ENCODE results near the gene RAB3A.
"Not testable (repeated sequence)": the region's sequence is repeated elsewhere in the genome, so short reads cannot be mapped to it uniquely, and the experiment has no call there.

The RAB3A gene

DNA sequence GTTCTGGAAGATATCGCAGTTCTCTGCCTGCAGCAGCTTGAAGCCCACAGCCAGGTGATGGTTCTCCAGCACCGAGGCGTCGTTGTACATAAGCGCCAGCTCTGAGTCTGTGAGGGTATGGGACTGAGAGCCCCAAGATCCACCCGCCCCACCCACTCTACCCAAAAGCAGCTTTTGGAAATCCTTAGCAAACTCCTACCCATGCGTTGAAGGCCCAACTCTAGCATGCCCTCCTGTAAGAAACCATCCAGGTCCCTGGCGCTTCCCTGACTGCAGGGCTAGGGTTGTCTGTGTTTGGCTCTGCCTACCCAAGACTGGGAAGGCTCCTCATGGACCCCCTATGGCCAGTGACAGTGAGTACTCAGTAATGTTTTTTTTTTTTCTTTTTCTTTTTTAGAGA lies 12.9 kb upstream of the RAB3A start:
- CTCF ChIA-PET = no interaction called here
- H3K36me3 Mint-ChIP-seq = no peaks in the 10 kb centered on the region
- peaks cover 59% of the 10 kb centered on the region for H3K27me3 Mint-ChIP-seq
- no peak overlapping the region for H3K27ac Mint-ChIP-seq
- no peak overlapping the region for H3K4me3 Mint-ChIP-seq
- H3K4me1 Mint-ChIP-seq = peaks cover 2% of the 10 kb centered on the region
- no peak for DNase-seq
- H3K9me3 Mint-ChIP-seq = no peaks in the 10 kb centered on the region

DNA sequence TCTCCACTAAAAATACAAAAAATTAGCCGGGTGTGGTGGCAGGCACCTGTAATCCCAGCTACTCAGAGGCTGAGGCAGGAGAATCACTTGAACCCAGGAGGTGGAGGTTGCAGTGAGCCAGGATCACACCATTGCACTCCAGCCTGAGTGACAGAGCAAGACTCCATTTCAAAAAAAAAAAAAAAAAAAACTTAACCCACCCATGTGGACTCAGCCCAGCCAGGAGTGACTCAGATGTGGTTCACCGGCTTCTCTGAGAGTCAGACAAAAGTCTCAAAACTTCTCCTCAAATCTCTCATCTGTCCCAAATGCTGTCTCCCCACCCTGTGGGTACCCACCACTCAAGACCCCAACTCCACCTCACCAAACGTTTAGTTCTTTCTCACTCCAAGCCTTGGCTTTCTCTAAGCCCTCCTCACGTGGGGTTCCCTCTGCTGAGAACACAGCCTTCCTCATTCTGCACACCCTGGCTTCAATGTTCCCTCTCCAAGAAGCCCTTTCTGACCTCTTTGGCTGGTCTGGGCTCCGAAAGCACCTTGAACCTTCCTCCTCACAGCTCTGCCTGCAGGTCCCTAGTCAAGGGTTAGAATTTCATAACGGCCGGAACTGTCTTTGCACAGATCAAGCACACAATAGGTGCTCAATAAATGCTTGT lies 11.1 kb upstream of the RAB3A start:
- no peak for DNase-seq
- Mint-ChIP-seq H3K27me3 (peaks cover 59% of the 10 kb centered on the region), H3K9me3 (no peaks in the 10 kb centered on the region), H3K27ac (no peak overlapping the region), H3K4me1 (no peaks in the 10 kb centered on the region), H3K4me3 (no peak overlapping the region), H3K36me3 (no peaks in the 10 kb centered on the region)
- CTCF ChIA-PET = no interaction called here

- Mint-ChIP-seq H3K36me3 (no peaks in the 10 kb centered on the region), H3K4me1 (no peaks in the 10 kb centered on the region), H3K9me3 (no peaks in the 10 kb centered on the region), H3K27ac (no peak overlapping the region), H3K4me3 (no peak overlapping the region), H3K27me3 (peaks cover 60% of the 10 kb centered on the region)
- CTCF ChIA-PET = interaction anchor here (0.6 to 1.0 kb wide), 3 partner anchors 36 to 43 kb away, joined by 3 to 4 read pairs (median 3); a partner anchor contains a TSS
- DNase-seq = no peak
These were observed 7.8 kb upstream of the RAB3A start for GRCh38 chr19:18211683-18212082.

GRCh38 chr19:18209912-18210311 lies 6.1 kb upstream of the RAB3A start:
- H3K4me3 Mint-ChIP-seq, H3K9me3 Mint-ChIP-seq, H3K4me1 Mint-ChIP-seq, H3K36me3 Mint-ChIP-seq, H3K27ac Mint-ChIP-seq, DNase-seq: not testable (repeated sequence)
- H3K27me3 Mint-ChIP-seq = peaks cover 62% of the 10 kb centered on the region
- CTCF ChIA-PET = interaction anchor here (1.2 to 8.6 kb wide), 4 partner anchors 14 to 119 kb away, joined by 3 to 134 read pairs (median 7); a partner anchor contains a TSS

DNA sequence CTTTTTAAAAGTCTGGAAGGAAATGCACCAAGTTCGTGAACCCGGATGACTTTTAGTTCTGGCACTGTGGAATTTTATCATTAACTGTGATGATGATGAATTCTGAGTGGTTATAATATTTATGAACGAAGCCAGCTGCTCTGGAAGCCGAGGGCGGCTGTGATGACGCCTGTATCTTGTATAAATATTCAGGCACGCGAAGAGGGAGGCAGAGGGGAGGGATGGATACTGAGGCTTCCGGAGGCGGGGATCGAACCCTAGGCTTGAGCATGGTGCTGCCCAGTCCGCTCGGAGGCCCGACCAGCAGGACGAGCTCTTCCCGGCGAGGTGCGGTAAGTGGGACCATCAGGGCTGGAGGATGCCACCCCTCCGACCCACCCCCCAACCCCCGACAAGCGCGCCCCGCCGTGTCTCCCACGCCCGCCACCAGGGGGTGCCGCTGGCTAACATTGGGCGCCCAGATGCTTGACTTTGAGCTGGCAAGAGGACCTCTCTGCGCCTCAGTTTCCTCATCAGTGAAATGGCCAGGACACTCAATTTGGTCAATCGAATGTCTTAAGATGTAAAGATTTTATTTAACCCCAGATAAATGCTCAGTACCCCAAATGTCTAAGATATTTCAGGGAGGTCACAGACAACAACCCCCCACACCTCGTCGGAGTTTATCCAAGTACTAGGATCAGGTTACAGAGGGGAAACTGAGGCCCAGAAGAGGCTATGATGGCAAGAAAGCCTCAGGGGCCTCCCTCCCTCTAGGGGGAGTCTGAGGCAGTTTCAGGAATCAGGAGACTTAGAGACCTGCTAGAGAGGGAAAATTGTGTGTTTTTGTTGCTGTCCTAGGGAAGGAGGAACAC lies 4.5 kb upstream of the RAB3A start:
- no peaks in the 10 kb centered on the region for H3K36me3 Mint-ChIP-seq
- no peak overlapping the region for H3K27ac Mint-ChIP-seq
- DNase-seq = peak; percentile 67
- H3K27me3 Mint-ChIP-seq = peaks cover 54% of the 10 kb centered on the region
- CTCF ChIA-PET = interaction anchor here (0.6 to 8.6 kb wide), 8 partner anchors 16 to 202 kb away, joined by 3 to 134 read pairs (median 4); partner anchors contain the start of gene MPV17L2
- no peak overlapping the region for H3K4me3 Mint-ChIP-seq
- H3K9me3 Mint-ChIP-seq = no peaks in the 10 kb centered on the region
- peaks cover 10% of the 10 kb centered on the region for H3K4me1 Mint-ChIP-seq

DNA sequence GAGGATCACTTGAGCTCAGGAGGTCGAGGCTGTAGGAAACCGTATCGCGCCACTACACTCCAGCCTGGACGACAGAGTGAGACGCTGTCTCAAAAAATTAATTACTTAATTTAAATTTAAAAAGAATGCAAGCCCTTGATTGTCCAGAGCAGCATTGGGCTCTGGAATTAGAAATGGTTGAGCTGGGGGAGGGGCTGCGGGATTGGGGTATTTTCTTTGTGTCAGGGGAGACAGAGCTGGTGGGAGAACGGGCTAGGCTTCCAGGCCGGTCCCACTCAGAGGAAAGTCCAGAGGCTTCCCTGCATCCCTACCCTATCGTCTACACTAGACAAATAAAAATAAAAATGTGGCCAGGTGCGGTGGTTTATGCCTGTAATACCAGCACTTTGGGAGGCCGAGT lies 2.2 kb upstream of the RAB3A start:
- CTCF ChIA-PET = interaction anchor here (0.6 to 8.6 kb wide), 8 partner anchors 13 to 142 kb away, joined by 3 to 134 read pairs (median 4); a partner anchor contains a TSS
- peaks cover 23% of the 10 kb centered on the region for H3K4me1 Mint-ChIP-seq
- no peak for DNase-seq
- H3K27me3 Mint-ChIP-seq = peaks cover 47% of the 10 kb centered on the region
- no peaks in the 10 kb centered on the region for H3K9me3 Mint-ChIP-seq
- H3K27ac Mint-ChIP-seq = no peak overlapping the region
- no peak overlapping the region for H3K4me3 Mint-ChIP-seq
- H3K36me3 Mint-ChIP-seq = no peaks in the 10 kb centered on the region

- H3K4me1 Mint-ChIP-seq = peaks cover 23% of the 10 kb centered on the region
- CTCF ChIA-PET = interaction anchor here (1.0 to 8.6 kb wide), 7 partner anchors 14 to 142 kb away, joined by 3 to 134 read pairs (median 5); a partner anchor contains a TSS
These were observed 1.5 kb upstream of the RAB3A start for GRCh38 chr19:18205200-18205892.

GRCh38 chr19:18204394-18205199 lies 755 bp upstream of the RAB3A start:
- H3K4me1 Mint-ChIP-seq = peaks cover 23% of the 10 kb centered on the region
- H3K9me3 Mint-ChIP-seq = no peaks in the 10 kb centered on the region
- peaks cover 2% of the 10 kb centered on the region for H3K36me3 Mint-ChIP-seq
- peak overlapping the region; percentile 94 for H3K27ac Mint-ChIP-seq
- peak overlapping the region; percentile 96 for H3K4me3 Mint-ChIP-seq
- CTCF ChIA-PET = interaction anchor here (0.9 to 8.6 kb wide), 8 partner anchors 13 to 141 kb away, joined by 3 to 134 read pairs (median 4); a partner anchor contains a TSS
- peak; percentile 65 for DNase-seq
- H3K27me3 Mint-ChIP-seq = peaks cover 32% of the 10 kb centered on the region

More at GRCh38 chr19:18205200-18205892, 1.5 kb upstream of the RAB3A start:
- no peaks in the 10 kb centered on the region for H3K9me3 Mint-ChIP-seq
- peaks cover under 1% of the 10 kb centered on the region for H3K36me3 Mint-ChIP-seq
- DNase-seq = peak; percentile 78
- H3K4me3 Mint-ChIP-seq = peak overlapping the region; percentile 96
- H3K27me3 Mint-ChIP-seq = peaks cover 40% of the 10 kb centered on the region
- peak overlapping the region; percentile 94 for H3K27ac Mint-ChIP-seq

GRCh38 chr19:18203408-18203862 lies 407 bp downstream of the RAB3A start:
- CTCF ChIA-PET = interaction anchor here (0.9 to 8.6 kb wide), 6 partner anchors 48 to 208 kb away, joined by 3 to 134 read pairs (median 4); a partner anchor contains a TSS
- peak; percentile 71 for DNase-seq
- Mint-ChIP-seq H3K36me3 (peaks cover 10% of the 10 kb centered on the region), H3K4me1 (peaks cover 23% of the 10 kb centered on the region), H3K9me3 (no peaks in the 10 kb centered on the region), H3K27me3 (peaks cover 24% of the 10 kb centered on the region), H3K4me3 (peak overlapping the region; percentile 96), H3K27ac (peak overlapping the region; percentile 92)

DNA sequence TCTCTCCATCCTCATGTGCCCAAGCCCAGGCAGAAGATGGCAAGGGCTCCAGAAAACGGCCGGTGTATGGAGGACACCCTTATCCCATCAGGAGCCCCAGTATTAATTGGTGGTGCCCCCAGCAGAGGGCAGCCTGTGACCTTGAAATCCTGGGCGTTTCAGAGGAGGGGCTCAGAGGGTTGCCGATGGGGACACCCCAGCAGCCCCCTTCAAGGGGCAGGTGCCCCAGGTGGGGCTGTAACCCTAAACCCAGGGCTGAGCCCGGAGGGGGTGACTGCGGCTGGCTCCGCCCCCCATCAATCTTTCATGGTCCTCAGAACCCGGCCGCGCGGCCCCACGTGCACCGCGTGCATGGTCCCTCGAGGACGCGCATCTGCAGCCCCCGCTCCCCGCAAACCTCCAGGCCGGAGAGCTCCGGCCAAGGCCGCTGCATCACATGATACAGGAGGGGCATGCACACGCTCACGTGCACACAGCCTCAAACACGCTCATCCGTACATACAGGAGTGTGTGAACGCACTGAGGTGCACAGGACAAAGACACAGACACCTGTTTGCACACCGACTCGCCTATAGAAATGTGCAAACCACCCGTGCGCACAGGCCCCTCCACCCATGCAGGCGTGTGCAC lies 949 bp downstream of the RAB3A start:
- Mint-ChIP-seq H3K27me3 (peaks cover 19% of the 10 kb centered on the region), H3K36me3 (peaks cover 14% of the 10 kb centered on the region), H3K9me3 (no peaks in the 10 kb centered on the region), H3K27ac (peak overlapping the region; percentile 92), H3K4me3 (peak overlapping the region; percentile 96), H3K4me1 (peaks cover 23% of the 10 kb centered on the region)
- CTCF ChIA-PET = interaction anchor here (0.9 to 8.6 kb wide), 5 partner anchors 48 to 209 kb away, joined by 3 to 134 read pairs (median 5); a partner anchor contains a TSS
- peak; percentile 63 for DNase-seq

- CTCF ChIA-PET = interaction anchor here (1.2 to 1.7 kb wide), 3 partner anchors 50 to 126 kb away, joined by 3 to 5 read pairs (median 3); no protein-coding TSS in a partner anchor
- H3K4me3 Mint-ChIP-seq = peak overlapping the region; percentile 96
- H3K36me3 Mint-ChIP-seq = peaks cover 15% of the 10 kb centered on the region
- H3K4me1 Mint-ChIP-seq = peaks cover 23% of the 10 kb centered on the region
- H3K27ac Mint-ChIP-seq = no peak overlapping the region
- no peak for DNase-seq
- peaks cover 18% of the 10 kb centered on the region for H3K27me3 Mint-ChIP-seq
- H3K9me3 Mint-ChIP-seq = no peaks in the 10 kb centered on the region
These were observed 1.5 kb downstream of the RAB3A start for GRCh38 chr19:18202397-18202777.

DNA sequence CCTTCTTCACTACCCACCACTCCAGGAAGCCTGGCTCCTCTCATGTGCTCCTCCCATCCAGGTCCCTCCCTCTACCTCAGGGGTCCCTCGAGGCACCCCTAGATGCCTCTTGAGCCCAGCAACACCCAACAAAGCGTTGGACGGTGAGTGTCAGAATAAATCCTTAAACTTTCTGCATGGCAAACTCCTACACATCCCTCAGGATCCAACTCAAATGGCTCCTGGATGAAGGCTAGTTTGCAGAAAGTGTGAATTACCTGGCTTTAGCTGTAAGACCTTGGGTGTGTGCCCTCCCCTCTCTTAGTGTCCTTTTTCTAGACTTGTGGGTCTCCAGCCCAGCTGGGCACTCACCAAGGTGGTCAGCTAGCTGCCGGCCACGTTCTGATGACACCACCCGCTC lies 5.5 kb downstream of the RAB3A start:
- Mint-ChIP-seq H3K4me1 (peaks cover 31% of the 10 kb centered on the region), H3K27ac (peak overlapping the region; percentile 30), H3K36me3 (peaks cover 15% of the 10 kb centered on the region), H3K27me3 (no peaks in the 10 kb centered on the region), H3K9me3 (no peaks in the 10 kb centered on the region), H3K4me3 (no peak overlapping the region)
- no peak for DNase-seq
- CTCF ChIA-PET = interaction anchor here (1.5 kb wide), 1 partner anchor 128 kb away, joined by 4 read pairs; no protein-coding TSS in a partner anchor
